GM18517 (cell line): Measurements from ENCODE around the gene SETD1B.

Source experiments
- ATAC-seq: cut with Tn5 transposase; IDR thresholded peaks from one replicate; pipeline ENCODE4 v1.9.1; 2021; ENCODE audit warnings: mild to moderate bottlenecking, moderate library complexity; ENCODE audit not compliant: unreplicated experiment

SETD1B gene

DNA sequence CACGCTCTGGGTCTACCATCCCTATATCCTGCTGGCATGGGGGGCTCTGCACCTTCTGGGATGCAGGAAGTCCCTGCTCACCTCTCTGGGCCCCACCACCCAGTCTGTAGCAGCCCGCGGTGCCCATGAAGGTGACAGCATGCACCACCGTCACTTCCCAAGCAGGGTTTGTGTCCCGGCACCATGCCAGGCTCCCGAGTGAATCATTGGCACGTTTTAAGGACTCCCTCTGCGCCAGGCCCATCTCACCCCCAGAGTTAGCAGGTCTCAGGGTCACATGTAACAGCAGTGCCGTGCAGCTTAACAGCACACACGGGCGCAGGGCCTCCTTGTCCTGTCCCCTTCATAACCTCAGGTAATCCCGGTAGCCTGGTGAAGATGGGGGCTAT is 19.9 kb downstream of the SETD1B start:
- no peak for ATAC-seq

DNA sequence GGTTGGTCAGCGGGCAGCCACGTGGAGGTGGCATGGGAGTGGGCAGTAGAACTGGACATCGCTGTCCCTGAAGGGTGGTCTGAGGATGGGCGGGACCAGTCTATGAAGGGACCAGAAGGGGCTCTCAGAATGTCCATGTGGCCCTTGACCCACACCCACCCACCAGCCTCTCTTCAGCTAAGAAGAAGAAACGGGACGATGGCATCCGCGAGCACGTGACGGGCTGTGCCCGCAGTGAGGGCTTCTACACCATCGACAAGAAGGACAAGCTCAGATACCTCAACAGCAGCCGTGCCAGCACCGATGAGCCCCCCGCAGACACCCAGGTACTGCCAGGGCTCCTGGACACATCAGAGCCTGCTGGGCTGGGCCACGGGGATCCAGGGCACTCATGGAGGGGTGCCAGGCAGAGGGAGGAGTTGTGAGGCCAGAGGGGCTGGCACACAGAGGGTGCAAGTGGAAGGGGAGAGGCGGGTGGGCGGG is 21.3 kb downstream of the SETD1B start:
- no peak for ATAC-seq

DNA sequence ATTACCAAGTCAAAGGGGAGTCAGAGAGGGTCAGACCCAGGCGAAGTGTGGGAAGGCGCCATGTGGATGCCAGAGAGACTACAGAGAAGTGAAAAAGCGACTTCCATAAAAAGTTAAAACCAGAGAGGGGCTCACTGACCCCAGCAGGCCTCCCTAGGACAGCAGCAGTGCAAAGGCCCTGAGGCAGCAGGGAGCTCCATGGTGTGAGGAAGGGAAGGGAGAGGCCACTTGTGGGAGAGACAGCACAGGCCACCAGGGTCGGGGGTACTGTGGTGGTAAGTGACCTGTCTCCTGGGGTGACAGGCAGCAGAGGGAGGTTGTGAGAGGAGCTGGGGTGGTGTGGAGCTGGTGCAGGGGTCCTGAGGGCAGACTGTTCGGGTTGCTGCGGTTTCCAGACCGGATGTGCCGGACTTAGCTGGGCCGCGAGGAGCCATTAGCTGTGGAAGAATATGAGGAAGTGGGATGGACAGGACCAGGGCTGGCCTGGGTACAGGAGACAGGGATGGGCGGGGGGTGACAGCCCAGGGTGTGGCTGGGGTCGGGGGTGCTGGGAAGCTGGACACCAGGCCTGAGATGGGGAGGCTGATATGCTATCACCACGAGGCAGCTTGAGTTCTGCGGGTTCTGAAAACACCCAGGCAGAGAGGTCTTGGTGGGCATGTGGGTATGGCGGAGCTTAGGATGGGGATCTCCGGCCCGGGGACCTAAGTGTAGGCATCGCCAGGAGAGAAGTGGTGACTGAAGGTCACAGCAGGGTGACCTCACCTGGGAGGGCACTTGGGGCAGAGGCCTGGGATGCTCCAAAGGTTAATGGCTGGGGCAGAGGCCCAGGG is 22.7 kb downstream of the SETD1B start:
- no peak for ATAC-seq

DNA sequence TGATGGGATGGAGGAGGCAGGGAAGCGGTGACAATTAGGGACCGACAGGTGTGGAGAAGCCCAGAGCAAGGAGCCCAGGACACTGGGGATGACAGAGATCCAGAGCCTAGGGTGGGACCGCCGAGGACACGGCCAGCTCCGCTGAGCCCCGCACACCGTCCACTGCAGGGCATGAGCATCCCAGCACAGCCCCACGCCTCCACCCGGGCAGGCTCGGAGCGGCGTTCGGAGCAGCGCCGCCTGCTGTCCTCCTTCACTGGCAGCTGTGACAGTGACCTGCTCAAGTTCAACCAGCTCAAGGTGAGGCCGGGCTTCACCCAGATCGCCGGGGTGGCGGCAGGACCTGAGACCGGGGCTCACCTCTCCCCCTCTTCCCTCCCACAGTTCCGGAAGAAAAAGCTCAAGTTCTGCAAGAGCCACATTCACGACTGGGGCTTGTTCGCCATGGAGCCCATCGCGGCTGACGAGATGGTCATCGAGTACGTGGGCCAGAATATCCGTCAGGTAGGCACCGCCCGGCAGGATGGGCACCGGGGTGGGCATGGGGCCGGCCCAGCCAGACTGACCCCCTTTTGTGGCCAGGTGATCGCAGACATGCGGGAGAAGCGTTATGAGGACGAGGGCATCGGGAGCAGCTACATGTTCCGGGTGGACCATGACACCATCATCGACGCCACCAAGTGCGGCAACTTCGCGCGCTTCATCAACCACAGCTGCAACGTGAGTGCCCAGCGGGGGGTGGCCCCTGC is 23.7 kb downstream of the SETD1B start:
- ATAC-seq = no peak

DNA sequence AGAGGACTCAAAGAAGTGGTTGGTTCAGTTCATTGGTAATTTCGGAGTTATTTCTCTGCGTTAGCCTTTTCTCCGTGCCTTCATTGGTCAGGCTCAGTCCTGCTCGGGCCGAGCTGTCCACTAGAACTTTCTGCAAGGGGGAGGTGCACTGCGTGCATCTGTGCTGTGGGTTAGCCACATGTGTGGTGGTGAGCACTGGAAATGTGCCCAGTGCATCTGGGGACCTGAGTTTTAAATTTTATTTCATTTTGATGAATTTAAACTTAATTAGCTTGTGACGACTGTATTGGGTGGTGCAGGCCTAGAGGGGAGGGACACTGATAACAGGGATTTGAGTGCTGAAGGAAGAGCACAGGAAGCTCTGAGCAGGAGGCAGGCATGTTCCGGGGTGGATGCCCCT is 24.5 kb downstream of the SETD1B start:
- no peak for ATAC-seq

DNA sequence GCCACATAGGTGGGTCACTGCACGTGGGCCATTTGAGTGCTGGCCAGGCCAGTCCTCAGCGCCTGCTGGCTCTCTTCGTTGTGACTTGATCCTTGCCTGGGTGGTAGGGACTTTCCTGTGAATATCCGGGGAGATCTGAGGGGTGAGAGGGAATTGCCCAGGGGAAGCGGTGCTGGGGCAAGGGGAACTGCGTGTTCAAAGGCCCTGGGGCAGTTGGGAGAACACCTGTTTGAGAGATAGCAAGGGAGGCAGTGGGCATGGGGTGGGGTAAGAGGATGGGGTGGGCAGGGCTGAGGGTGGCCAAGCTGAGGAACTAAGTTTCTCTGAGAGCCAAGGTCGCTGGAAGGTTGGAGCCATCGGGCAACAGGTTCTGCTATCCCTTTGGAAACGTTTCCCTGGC is 25.0 kb downstream of the SETD1B start:
- no peak for ATAC-seq

DNA sequence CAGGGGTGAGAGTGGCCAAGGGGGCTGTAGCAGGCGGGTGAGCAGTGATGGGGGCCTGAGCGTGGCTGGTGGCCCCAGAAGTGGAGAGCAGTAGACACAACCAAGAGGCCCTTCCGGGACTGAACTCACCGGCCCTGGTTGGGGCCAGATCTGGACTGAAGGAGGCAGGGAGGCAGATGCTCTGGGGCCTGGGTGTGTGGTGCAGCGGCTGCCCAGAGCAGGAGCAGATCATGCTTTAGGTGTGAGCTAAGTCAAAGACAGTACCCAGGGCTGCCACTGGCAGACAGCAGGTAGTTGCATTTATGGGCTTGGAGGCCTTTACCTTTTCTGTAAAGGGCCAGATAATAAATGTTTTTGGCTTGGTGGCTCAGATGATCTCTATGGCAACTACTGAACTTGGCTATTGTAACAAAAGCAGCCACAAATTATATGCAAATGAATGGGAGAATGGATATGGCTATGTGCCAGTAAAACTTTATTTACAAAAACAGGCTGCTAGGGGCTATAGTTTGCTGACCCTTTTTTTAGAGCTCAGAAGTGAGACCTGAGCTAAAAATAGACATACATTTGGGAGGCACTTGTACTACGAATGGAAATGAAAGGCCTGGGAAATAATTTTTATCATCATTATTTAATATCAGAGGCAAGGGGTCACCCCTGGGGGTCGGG is 25.6 kb downstream of the SETD1B start:
- ATAC-seq = no peak

DNA sequence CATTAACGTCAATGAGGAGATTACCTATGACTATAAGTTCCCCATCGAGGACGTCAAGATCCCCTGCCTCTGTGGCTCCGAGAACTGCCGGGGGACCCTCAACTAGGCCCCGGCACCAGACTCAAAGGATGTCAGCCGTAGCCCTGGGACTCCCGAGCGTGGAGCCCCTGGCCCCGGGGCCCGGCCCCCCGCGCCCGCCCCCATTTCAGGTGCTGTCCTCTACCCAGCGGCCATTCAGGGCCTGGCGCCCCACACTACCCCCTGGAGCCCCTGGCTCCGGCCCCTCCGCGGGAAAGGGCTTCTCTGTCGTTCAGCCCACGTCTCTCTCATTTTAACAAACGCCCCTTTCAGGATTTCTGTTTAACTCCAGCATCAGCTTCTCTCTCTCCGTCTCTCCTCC is 26.3 kb downstream of the SETD1B start:
- ATAC-seq = no peak

DNA sequence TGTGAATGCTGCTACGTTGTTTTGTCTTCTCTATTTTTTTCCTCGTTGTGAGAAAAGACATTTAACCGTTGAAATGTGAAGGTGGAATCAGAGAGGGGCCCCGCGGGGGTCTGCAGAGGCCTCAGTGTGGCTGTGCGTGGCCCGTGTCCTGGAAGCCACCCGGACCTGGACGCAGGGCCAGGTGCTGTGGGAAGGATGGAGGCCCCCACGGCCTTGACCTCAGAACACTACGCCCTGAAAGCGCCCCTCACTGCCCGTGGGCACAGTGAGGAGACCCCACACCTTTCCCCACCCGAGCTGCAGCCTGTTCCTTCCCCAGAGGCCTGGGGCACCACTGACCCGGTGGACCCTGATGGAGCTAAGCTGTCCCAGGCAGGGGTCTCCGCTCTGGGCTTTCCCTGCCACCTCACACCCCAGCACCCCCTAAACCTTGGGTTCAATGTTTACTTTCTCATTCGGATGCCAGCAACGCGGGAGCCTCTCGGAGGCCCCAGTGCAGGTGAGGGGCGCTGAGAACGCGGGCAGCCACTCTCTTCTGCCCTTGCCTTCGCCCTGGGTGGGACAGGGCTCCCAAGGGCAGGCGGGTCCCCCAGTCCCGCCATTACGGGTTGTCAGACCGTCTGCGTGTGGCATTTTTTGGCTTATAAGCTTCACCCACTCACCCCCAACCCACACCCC is 26.9 kb downstream of the SETD1B start:
- ATAC-seq = no peak

DNA sequence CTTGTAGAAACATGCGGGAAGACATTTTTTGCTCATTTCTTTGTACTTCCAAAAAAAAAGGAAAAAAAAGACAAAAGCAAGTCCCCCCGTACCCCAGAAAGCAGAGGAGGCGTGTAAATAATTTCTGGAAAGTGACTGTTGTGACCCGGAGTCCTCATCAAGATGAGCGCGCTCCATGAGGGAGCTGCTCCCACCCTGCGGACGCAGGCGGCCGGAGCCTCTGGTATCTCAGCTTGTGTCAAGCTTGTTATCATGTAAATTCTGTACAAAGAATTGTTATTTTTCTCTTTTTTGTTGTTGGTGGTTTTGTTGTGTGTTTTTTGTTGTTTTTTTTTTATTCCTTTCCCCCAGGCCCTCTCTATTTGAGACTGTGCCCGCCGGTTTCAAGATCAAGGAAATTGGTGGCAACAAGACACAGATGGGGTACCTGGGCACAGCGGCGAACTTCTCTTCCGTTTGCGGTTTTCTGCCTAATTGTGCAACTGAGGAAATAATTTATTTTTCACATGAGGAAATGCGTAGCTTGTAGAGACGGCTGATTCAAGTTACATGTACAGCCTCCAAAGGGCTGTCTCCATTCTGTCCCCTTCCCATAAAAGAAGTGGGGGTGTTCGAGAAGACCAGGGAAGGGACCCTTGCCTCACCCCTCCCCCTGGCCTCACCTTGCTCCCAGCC is 27.9 kb downstream of the SETD1B start:
- no peak for ATAC-seq

DNA sequence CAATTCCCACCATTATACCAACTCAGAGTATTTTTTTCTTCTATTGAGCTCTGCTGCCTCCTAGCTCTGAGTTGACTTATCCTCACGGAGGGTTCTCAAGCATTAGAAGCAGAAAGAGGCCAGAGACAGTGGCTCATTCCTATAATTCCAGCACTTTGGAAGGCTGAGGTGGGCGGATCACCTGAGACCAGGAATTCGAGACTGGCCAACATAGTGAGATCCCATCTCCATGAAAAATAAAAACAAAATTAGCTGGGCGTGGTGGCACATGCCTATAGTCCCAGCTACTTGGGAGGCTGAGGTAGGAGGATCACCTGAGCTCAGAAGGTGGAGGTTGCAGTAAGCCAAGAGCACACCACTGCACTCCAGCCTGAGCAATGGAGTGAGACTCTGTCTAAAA is 33.9 kb downstream of the SETD1B start:
- no peak for ATAC-seq

DNA sequence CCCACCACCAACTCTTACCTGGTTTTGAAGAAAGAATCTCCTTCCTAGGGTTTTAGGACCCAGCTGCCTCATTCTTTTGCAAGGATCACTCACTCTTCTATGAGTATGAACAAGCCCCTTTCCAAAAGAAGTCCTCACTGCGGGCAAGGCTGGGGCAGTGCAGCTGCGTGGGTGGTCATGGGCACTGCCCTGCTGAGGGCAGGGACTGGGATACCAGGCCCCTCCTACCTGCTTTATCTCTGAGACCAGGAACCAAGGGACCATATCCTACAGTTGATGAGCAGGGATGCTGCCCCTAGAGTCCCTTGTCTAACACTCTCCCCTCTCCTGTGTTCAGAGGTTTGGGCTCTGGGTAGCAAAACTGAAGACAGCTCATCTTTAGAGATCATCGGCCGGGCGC is 34.3 kb downstream of the SETD1B start:
- ATAC-seq = no peak

DNA sequence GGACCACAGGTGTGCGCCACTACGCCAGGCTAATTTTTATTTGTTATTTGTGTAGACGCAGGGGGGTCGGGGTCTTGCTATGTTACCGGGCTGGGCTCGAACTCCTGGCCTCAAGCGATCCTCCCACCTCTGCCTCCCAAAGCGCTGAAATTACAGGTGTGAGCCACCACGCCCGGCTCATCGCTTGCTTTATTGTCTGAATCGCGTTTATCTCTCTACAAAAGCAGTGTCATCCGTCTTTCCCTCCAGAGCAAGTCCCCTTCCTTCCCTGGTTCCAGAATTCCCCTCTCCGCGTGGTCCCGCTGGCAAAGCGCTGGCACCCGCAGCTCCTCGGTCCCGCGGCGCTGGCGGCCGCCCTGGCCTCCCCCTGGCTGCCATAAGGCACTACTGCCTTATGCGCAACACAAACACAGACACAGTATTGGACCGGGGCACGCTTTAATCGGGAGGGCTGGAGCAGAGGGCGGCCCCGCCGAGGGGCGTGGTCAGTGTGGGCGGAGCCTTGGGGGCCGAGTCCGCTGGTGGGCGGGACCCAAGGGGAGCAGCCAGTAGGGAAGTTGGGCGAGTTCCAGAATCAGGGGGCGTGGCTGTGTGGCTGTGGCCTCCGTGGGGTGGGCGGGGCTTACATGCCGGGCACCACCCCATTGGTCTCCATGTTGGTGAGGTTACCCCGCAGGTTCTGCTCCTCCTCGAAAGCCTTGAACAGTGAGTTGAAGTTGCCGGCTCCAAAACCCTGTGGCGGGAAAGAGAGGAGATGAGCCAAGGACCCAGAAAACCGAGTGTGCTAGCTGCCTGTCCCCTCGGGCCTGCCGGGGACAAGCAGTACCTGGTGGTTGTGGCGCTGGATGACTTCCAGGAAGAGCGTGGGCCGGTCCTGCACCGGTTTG is 35.5 kb downstream of the SETD1B start:
- peak; percentile 91 for ATAC-seq

DNA sequence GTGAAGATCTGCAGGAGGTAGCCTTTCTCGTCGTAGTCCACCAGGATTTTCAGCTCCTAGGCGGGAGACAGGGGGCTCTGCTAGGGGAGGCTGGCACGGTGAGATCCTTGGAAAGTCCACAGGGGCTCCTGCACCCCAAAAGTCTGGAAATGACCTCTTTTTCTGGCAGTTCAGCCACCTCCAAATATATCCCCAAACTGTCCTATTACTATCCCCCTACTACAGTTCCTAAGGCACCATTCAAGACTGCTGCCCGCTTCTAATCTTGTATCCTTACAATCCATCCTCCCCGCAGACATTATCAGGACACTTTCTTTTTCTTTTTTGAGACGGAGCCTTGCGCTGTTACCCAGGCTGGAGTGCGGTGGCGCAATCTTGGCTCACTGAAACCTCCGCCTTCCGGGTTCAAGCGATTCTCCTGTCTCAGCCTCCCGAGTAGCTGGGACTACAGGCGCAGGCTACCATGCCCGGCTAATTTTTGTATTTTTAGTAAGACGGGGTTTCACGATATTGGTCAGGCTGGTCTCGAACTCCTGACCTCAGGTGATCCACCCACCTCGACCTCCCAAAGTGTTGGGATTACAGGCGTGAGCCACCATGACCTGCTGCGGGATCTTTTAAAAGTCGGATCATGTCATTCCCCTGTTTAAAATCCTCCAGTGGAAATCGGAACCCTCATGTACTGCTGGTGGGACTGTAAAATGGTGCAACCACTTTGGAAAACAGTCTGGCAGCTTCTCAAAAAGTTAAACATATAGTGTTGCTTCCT is 36.4 kb downstream of the SETD1B start:
- ATAC-seq = peak; percentile 2

DNA sequence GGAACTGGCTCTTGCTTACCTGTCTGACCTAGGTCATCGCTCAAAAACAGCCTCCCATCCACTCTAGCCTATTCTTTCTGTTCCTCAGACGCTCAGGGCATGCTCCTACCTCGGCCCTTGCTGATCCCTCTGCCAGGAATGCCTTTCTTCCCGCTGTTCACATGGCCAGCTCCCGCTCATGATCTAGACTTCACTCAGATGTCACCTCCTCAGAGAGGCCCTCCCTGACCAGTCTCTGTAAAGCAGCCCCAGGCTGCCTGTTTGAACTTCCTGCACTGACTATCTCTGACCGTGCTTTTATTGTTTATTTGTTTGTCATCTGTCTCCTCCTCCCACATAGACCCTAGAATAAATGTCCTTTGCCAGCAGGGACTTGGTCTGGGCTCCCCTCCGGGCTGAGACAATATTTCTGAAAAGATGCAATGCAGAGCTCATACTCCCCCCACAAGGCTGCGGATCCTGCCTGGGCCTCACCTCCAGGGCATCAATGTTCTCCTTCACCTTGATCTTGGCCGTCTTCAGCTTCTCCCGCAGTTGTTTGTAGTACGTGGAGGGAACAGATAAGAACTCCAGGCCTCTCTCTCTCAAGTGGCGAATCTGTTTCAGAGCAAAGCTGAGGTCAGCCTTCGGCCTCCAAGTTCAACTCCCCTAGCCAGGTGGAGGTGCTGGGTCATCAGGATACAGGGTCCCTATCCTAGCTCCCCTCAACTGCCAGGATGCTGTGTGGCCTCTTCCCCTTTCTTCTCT is 39.6 kb downstream of the SETD1B start:
- ATAC-seq = no peak

DNA sequence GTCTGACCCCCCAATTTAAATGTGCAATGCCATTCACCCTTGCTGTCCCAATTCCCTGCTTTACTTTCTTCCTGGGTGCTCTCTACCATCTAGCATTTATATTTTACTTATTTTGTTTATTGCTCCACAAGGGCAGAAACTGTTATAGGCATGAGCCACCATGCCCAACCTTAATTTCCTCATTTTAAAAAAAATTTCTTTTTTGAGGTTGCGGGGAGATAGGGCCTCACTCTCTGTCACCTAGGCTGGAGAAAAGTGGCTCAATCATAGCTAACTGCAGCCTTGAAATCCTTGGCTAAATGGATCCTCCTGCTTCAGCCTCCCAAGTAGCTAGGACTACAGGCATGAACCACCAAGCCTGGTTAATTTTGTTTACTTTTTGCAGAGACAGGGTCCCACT is 41.9 kb downstream of the SETD1B start:
- ATAC-seq = no peak

DNA sequence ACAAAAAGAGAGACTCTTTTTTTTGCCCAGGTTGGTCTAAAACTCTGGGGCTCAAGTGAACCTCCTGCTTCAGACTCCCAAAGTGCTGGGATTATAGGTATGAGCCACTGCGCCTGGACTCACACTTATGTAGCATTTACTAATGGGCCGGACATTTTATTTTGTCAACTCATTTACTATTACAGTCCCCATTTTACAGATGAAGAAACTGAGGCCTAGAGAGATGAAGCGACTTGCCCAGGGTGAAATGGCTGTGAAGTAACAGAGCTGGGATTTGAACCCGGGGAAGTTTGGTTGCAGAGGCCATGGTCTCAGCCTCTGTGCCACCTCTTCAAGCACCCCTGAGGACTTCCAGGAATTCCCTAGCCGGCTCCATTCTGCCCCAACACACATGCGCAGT is 45.4 kb downstream of the SETD1B start:
- ATAC-seq = no peak

DNA sequence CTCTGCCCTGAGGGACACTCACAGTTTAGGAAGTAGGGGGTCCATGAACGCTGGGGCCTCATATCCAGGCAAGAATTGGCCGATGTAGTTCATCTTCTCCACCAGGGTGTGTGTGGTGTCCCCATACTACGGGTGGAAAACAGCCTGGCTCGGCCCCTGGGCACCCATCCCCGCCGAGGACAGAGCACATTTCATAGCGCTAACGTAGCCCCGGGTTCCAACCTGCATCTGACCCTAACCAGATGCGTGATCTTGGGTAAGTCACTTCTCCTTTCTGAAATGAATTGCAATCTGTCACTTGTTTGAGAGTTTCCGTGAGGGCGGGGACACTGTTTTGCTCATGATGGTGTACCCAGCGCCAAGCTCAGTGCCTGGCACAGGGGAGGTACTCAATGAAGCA is 45.9 kb downstream of the SETD1B start:
- ATAC-seq = no peak
